HT-29 (cell line): ENCODE results near the gene ZNF765. TPM values are rescaled to one million over a fixed set of nuclear protein-coding genes. Genes with fewer than 3 reads are reported as not detected.
"Not testable (repeated sequence)": the region's sequence is repeated elsewhere in the genome, so short reads cannot be mapped to it uniquely, and the experiment has no call there.

Experiments used
- DNase-seq: peaks from one replicate; pipeline ENCODE4 v3.0.0-alpha.2; 2015; ENCODE audit warnings: low spot score
- total RNA-seq: library from RNA; depleted of rRNA; stranded (reverse); fragments of >200 nt; shearing (Covaris generic); gene quantifications from 2 replicates; pipeline ENCODE4 v1.2.3, GENCODE V29; 2014; rRNA removed

Gene ZNF765
- total RNA-seq = 5.6 and 6.2 TPM in 2 replicates

- DNase-seq = peak; percentile 97
Observed at GRCh38 chr19:53394974-53395839, at the start of gene ZNF765. Gene ZNF765, plus strand, starts transcription at chr19:53395149. Its CDS starts 2,867 bp downstream, at chr19:53398016.

- DNase-seq = no peak
Observed at GRCh38 chr19:53355739-53356138, 39.2 kb upstream of the ZNF765 start.

- DNase-seq = no peak
Observed at GRCh38 chr19:53357821-53358581, 36.9 kb upstream of the ZNF765 start.

GRCh38 chr19:53360056-53360455 lies 34.9 kb upstream of the ZNF765 start:
- DNase-seq = not testable (repeated sequence)

- DNase-seq = peak; percentile 81
Observed at GRCh38 chr19:53365134-53365898, 29.6 kb upstream of the ZNF765 start, which contains the start of gene ZNF525. Gene ZNF525, plus strand, starts transcription at chr19:53365705. Its CDS starts 6,577 bp downstream, at chr19:53372282.

- DNase-seq = peak; percentile 59
Observed at GRCh38 chr19:53365899-53366493, 29.0 kb upstream of the ZNF765 start.

- DNase-seq = no peak
Observed at GRCh38 chr19:53372196-53372595, 22.8 kb upstream of the ZNF765 start.

GRCh38 chr19:53374288-53374687 lies 20.7 kb upstream of the ZNF765 start:
- DNase-seq = no peak

- no peak for DNase-seq
Observed at GRCh38 chr19:53374743-53375142, 20.2 kb upstream of the ZNF765 start.

GRCh38 chr19:53381376-53381775 lies 13.6 kb upstream of the ZNF765 start:
- DNase-seq = no peak

GRCh38 chr19:53388168-53388567 lies 6.8 kb upstream of the ZNF765 start:
- no peak for DNase-seq

GRCh38 chr19:53388904-53389303 lies 6.0 kb upstream of the ZNF765 start:
- DNase-seq = no peak

- no peak for DNase-seq
Observed at GRCh38 chr19:53389571-53389970, 5.4 kb upstream of the ZNF765 start.

GRCh38 chr19:53389978-53390377 lies 5.0 kb upstream of the ZNF765 start:
- DNase-seq = no peak

- no peak for DNase-seq
Observed at GRCh38 chr19:53394522-53394973, 401 bp upstream of the ZNF765 start.

- not testable (repeated sequence) for DNase-seq
Observed at GRCh38 chr19:53395840-53396524, 1.0 kb downstream of the ZNF765 start.

- no peak for DNase-seq
Observed at GRCh38 chr19:53396525-53396868, 1.5 kb downstream of the ZNF765 start.

- DNase-seq = not testable (repeated sequence)
Observed at GRCh38 chr19:53397918-53398317, 3.0 kb downstream of the ZNF765 start.

- DNase-seq = no peak
Observed at GRCh38 chr19:53409505-53410204, 14.7 kb downstream of the ZNF765 start.
